AG08395 (cell line): ENCODE data around the gene MAN2C1.
A peak's percentile ranks its signal among the peaks of the same experiment; 100 is the strongest.
"Not testable (repeated sequence)": the region's sequence is repeated elsewhere in the genome, so short reads cannot be mapped to it uniquely, and the experiment has no call there.

Experiments used
- DNase-seq: peaks from one replicate; pipeline ENCODE4 v3.0.0; 2012; ENCODE audit warnings: mixed read lengths, low spot score

MAN2C1 gene

GRCh38 chr15:75367913-75368688 is at the start of gene MAN2C1:
Gene MAN2C1, minus strand, starts transcription at chr15:75368607. Its CDS starts 24 bp downstream, at chr15:75368583.
- DNase-seq, result peak; percentile 95

GRCh38 chr15:75416584-75416983 is 48.2 kb upstream of the MAN2C1 start:
- DNase-seq, result no peak

GRCh38 chr15:75410196-75410595 is 41.8 kb upstream of the MAN2C1 start:
- no peak for DNase-seq

DNA sequence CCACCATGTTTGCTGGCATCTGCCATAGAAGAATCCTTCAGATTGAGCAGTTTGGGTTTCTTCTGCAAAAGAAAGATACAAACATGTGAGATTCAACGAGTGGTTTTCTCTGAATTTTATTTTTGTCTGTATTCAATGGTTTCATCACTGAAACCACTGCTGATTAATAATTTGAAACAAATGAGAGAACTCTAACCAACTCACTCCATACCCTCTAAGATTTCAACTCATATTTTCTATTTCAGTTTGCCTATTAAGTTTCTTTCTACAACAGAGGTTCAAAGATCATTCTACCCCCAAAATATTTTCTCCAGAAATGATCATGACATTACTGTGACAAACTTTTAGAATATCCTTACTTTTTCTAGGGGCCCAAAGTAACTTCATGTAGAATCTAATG is 38.7 kb upstream of the MAN2C1 start:
- DNase-seq, result no peak

DNA sequence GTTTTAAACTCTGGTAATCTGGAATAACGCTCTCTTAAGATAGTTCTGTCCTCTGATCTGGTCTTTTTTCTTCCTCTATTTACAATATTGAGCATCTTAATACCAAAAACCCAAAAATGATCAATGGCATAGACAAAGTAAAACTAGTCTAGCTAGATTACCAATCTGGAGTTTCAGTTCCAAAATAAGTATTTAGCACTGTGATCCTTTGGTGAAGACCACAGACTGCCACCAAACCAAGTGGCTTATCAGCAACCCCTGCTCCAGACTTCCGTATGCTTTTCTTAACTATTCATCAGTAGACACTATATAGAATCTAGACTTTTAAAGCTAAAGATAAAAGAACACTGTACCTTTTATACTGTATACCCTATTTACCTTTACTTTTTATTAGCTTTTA is 35.5 kb upstream of the MAN2C1 start:
- DNase-seq, result no peak

- DNase-seq, result peak; percentile 22
These were observed 29.1 kb upstream of the MAN2C1 start for GRCh38 chr15:75397494-75397893.

DNA sequence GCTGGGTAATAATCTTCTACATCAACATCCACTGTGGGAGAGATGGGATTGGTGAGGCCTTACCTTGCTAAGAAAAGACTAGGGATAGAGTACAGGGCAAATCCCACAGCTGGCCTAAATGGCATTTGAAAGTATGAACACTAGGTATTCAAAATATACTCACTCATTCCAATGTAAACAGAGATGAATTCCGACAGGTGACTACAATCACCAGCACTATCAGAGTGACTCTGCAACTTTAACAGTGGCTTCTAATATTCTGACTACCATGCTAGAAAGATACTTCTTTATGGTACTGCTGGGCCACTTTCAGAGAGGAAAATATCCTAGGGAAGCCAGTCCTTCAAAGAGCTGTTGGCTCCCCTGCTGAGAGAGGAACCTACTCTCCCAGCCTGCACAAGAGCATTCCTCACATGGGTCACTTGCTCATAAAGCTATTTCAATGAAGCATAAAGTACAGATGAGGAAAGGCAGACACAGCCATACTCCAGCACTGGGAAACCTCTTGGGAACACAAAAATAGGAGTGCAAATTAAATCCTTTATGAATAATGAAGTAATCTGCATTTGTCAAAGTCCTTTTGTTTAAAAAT is 21.5 kb upstream of the MAN2C1 start:
- no peak for DNase-seq

DNA sequence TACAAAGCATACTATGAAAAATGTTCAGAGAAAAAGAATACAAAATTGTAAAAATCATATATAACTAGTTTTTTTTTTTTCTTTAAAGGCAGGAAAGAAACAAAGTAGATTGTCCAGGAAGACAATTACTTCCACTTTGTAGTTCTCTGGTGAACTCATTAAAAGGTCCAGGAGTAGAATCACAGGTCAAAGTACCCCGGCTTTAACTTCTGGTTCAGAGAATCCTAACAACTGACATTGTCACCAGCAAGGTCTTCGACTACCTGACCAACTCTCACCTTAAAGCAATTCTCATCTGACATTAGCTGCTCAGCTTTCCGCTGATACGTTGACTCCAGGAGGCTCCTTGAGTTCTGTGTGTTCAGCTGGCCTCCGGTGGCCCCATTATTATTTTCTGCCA is 15.6 kb upstream of the MAN2C1 start:
- not testable (repeated sequence) for DNase-seq

DNA sequence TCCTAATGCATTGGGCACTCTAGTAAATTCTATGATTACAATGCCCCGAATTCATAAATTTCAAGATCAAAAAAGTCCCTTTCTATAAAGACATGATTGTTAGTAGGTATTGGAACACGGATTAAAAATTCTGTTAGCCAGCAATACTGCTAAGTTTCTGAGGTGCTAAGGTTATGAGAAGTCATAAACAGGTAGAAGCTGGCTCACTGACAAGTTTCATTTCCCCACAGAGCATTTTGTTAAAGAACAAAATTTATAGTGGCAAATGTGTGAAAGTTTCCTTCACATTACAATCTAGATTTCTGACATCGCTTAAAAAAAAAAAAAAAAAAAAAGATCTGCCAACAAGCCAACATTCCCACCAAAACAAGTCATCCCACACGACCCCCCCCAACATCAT is 12.4 kb upstream of the MAN2C1 start:
- no peak for DNase-seq

GRCh38 chr15:75371901-75372688 is 3.7 kb upstream of the MAN2C1 start:
- no peak for DNase-seq

- DNase-seq, result no peak
These were observed 3.1 kb upstream of the MAN2C1 start for GRCh38 chr15:75371486-75371885.

DNA sequence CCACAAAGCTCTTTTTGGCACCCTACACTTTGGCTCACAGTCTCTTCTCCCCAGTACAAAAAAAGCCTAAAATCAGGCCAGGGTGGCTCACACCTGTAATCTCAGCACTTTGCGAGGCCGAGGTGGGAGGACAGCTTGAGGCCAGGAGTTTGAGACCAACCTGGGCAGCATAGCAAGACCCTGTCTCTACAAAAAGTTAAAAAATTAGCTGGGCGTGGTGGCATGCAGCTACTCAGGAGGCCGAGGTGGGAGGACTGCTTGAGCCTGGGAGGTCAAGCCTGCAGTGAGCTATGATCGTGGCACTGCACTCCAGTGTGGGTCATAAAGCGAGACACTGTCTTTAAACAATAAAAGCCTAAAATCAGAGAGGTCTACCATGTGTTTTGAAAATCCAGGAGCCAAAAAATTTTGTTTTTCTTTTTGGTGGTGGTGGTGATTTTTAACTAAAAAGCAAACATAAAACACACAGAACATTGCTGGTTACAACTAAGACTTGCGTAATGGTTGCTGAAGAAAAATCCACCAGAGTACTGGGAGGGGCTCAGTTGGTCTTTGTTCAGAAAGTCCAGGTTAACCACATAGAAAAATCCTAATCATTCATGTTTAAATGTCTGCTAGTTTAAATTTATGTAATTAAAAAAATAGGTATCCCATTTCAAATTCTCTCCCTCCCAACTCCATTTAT is 1.6 kb upstream of the MAN2C1 start:
- no peak for DNase-seq

GRCh38 chr15:75368689-75369239 is 357 bp upstream of the MAN2C1 start:
- no peak for DNase-seq

DNA sequence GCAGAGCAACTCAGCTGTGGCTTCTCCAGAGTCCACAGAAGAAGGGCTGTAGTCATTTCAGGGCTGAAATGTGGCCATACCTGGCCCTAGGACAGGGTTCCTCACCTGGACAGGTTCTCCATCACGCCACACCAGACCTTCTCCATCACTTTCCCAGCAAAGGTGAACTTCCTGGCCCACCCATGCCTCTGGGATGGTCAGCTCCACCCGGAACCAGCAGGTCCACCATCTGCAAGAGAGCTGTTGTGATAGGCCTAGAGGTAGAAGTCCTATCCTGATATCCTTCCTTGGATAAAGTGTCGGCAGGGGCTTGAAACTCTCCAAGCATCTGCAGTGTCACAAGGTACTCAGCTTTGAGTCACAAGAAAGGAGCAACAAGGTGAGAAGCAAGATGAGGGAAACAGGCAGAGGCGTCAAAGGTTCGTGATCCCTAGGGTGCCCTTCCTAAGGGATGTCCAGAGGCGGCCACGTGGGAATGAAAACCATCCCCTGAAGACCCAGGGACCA is 948 bp downstream of the MAN2C1 start:
- no peak for DNase-seq

- no peak for DNase-seq
These were observed 1.4 kb downstream of the MAN2C1 start for GRCh38 chr15:75367006-75367405.

DNA sequence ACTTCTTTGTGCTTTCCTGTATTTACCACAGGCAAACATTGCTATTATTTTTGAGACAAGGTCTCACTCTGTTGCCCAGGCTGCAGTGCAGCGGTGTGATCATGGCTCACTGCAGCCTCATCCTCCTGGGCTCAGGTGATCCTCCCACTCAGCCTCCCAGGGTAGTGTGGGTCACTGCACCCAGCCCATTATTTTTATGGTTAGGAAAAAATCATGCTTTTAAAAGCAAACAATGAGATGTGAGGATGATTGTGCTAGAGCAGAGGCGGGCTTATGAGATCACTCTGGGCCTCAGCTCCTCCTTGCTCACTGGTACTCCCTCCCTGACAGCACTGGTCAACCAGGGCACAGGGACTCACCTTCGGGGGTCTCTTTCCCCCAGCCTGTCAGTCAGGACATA is 2.2 kb downstream of the MAN2C1 start:
- no peak for DNase-seq

- DNase-seq, result no peak
These were observed 3.5 kb downstream of the MAN2C1 start for GRCh38 chr15:75364881-75365280.

GRCh38 chr15:75363786-75364185 is 4.6 kb downstream of the MAN2C1 start:
- no peak for DNase-seq

DNA sequence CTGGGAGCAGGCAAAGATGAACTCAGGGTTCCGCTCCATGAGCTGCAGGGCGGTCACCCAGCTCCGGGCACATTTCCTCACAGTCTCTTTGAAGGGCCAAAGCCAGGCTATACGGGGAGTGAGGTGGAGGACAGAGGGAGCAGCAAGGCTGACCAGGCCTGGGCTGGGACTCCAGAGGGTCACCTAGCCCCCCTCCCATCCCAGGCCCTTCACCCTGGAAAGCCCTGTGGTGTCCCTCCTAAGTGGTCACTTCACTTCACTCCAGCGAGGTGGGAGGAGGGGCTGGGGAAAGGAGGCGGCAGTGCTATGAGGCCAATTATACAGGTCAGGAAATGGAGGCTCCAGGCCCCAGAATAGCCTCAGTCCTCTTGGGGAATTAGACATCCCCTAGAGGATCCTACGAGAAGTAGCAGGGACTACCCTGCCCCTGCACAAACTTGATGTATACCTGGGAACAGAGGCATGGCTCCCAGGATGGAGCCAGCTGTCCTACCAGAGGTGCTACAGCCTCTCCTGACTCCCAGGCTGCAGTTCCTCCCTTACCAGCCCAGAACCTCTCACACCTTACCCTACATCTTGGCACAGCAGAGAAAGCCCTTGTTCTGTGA is 5.7 kb downstream of the MAN2C1 start:
- no peak for DNase-seq

DNA sequence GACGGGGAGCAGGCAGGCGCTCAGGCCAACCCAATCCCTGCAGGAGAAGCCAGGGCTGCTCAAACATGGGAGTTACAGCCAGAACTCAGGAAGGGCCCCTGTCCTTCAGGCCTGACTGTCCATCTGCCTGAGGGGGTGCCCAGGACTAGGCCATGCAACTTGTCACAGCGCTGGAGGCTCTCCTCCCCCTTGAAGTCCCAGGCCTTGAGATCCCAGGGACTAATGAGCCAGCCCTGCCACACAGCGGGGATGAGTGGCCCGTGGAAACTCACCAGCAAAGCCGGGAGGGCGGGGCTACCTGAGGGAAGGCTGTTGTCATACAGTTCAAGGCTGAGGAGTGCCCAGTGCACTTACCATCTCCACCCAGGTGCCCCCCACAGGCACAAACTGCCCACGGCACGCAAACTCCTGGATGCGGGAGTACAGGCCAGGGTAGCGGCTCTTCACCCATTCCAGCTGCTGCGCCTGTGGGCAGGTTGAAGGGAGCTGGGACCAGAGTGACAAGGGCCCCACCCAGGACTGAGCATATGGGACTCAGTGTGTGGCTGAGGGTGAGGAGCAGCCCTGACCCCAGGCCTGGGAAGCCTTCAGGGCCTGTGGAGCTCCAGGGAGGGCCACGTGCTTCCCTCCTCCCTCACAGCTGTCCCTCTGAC is 6.3 kb downstream of the MAN2C1 start:
- DNase-seq, result no peak
